Stimulated activated naive B cell treated with anti-CD40 and anti-IgM and Interleukin-4, amounts not matched to agents 10 μg/mL and 1 μg/mL and 100 μg/mL, for 72 hours (primary cell): ENCODE measurements around the gene LRCH1.

ENCODE experiments used
- ATAC-seq, 2 donors: fragments of 150-1000 bp; cut with Tn5 transposase; replicated peaks; 2 replicates each; pipeline ENCODE4 v1.10.0; 2021; ENCODE audit warnings: moderate library complexity in 1 of 2
- DNase-seq: peaks from one replicate; pipeline ENCODE4 v3.0.0; 2021
- H3K27ac Mint-ChIP-seq: one replicate; pipeline ENCODE4 v1.8.0; 2022; ENCODE audit warnings: mild to moderate bottlenecking, mixed read lengths
- H3K27me3 Mint-ChIP-seq, 2 donors: one replicate each; pipeline ENCODE4 v1.8.0; 2022; ENCODE audit warnings: mixed read lengths in 2 of 2
- H3K36me3 Mint-ChIP-seq, 2 donors: one replicate each; pipeline ENCODE4 v1.8.0; 2022; ENCODE audit warnings: mixed read lengths in 2 of 2, mild to moderate bottlenecking in 1 of 2
- H3K4me1 Mint-ChIP-seq, 2 donors: one replicate each; pipeline ENCODE4 v1.8.0; 2022; ENCODE audit warnings: mixed read lengths in 2 of 2, mild to moderate bottlenecking in 1 of 2
- H3K4me3 Mint-ChIP-seq, 2 donors: one replicate each; pipeline ENCODE4 v1.8.0; 2022; ENCODE audit warnings: mild to moderate bottlenecking in 2 of 2, mixed read lengths in 2 of 2, moderate library complexity in 1 of 2
- H3K9me3 Mint-ChIP-seq, 2 donors: one replicate each; pipeline ENCODE4 v1.8.0; 2022; ENCODE audit warnings: mixed read lengths in 2 of 2, mild to moderate bottlenecking in 1 of 2

The LRCH1 gene

GRCh38 chr13:46662690-46663089, 109.7 kb downstream of the LRCH1 start:
- Mint-ChIP-seq H3K36me3 (peaks cover 8 to 18% of the 10 kb centered on the region in 2 donors), H3K4me1 (peaks cover 33 to 66% of the 10 kb centered on the region in 2 donors), H3K27me3 (no peaks in the 10 kb centered on the region), H3K4me3 (no peak overlapping the region), H3K27ac (no peak overlapping the region), H3K9me3 (peaks cover 0 to 4% of the 10 kb centered on the region in 2 donors)
- DNase-seq = no peak
- ATAC-seq = peak; percentile 53 to 70

GRCh38 chr13:46663206-46664037, 110.5 kb downstream of the LRCH1 start:
- Mint-ChIP-seq H3K27ac (peak overlapping the region; percentile 49), H3K4me1 (peaks cover 34 to 66% of the 10 kb centered on the region in 2 donors), H3K36me3 (peaks cover 8 to 18% of the 10 kb centered on the region in 2 donors), H3K4me3 (no peak overlapping the region), H3K9me3 (peaks cover 0 to 4% of the 10 kb centered on the region in 2 donors), H3K27me3 (no peaks in the 10 kb centered on the region)
- ATAC-seq = no peak
- DNase-seq = no peak

GRCh38 chr13:46664195-46664594, 111.2 kb downstream of the LRCH1 start:
- DNase-seq (no peak), ATAC-seq (no peak)
- H3K27me3 Mint-ChIP-seq = no peaks in the 10 kb centered on the region
- H3K9me3 Mint-ChIP-seq = peaks cover 0 to 4% of the 10 kb centered on the region in 2 donors
- H3K4me3 Mint-ChIP-seq = no peak overlapping the region
- no peak overlapping the region for H3K27ac Mint-ChIP-seq
- H3K36me3 Mint-ChIP-seq = peaks cover 7 to 22% of the 10 kb centered on the region in 2 donors
- H3K4me1 Mint-ChIP-seq = peaks cover 39 to 73% of the 10 kb centered on the region in 2 donors

- H3K9me3 Mint-ChIP-seq = peaks cover 0 to 4% of the 10 kb centered on the region in 2 donors
- ATAC-seq = no peak
- DNase-seq = no peak
- peaks cover 40 to 80% of the 10 kb centered on the region in 2 donors for H3K4me1 Mint-ChIP-seq
- H3K27me3 Mint-ChIP-seq = no peaks in the 10 kb centered on the region
- H3K36me3 Mint-ChIP-seq = peaks cover 4 to 22% of the 10 kb centered on the region in 2 donors
- no peak overlapping the region for H3K4me3 Mint-ChIP-seq
- H3K27ac Mint-ChIP-seq = peak overlapping the region; percentile 91
Measured at GRCh38 chr13:46665248-46665632, 112.3 kb downstream of the LRCH1 start.

- H3K4me1 Mint-ChIP-seq = peaks cover 36 to 73% of the 10 kb centered on the region in 2 donors
- DNase-seq = no peak
- ATAC-seq = no peak
- no peaks in the 10 kb centered on the region for H3K9me3 Mint-ChIP-seq
- peak overlapping the region; percentile 91 for H3K27ac Mint-ChIP-seq
- peaks cover 2 to 19% of the 10 kb centered on the region in 2 donors for H3K36me3 Mint-ChIP-seq
- no peaks in the 10 kb centered on the region for H3K27me3 Mint-ChIP-seq
- H3K4me3 Mint-ChIP-seq = no peak overlapping the region
Measured at GRCh38 chr13:46665633-46666482, 112.9 kb downstream of the LRCH1 start.

- H3K27me3 Mint-ChIP-seq = no peaks in the 10 kb centered on the region
- DNase-seq (no peak), ATAC-seq (peak; percentile 37 to 38)
- peak overlapping the region; percentile 90 for H3K27ac Mint-ChIP-seq
- peaks cover 8 to 25% of the 10 kb centered on the region in 2 donors for H3K36me3 Mint-ChIP-seq
- peaks cover 42 to 66% of the 10 kb centered on the region in 2 donors for H3K4me1 Mint-ChIP-seq
- no peaks in the 10 kb centered on the region for H3K9me3 Mint-ChIP-seq
- H3K4me3 Mint-ChIP-seq = peak overlapping the region; percentile 56 to 65
Measured at GRCh38 chr13:46666727-46667456, 113.9 kb downstream of the LRCH1 start.

- peaks cover 39 to 66% of the 10 kb centered on the region in 2 donors for H3K4me1 Mint-ChIP-seq
- H3K36me3 Mint-ChIP-seq = peaks cover 12 to 33% of the 10 kb centered on the region in 2 donors
- no peaks in the 10 kb centered on the region for H3K27me3 Mint-ChIP-seq
- DNase-seq = no peak
- H3K27ac Mint-ChIP-seq = peak overlapping the region; percentile 73
- H3K9me3 Mint-ChIP-seq = no peaks in the 10 kb centered on the region
- H3K4me3 Mint-ChIP-seq = peak overlapping the region; percentile 74 to 79
- peak; percentile 73 to 77 for ATAC-seq
Measured at GRCh38 chr13:46667687-46668281, 114.8 kb downstream of the LRCH1 start.

- Mint-ChIP-seq H3K27ac (peak overlapping the region; percentile 73), H3K27me3 (no peaks in the 10 kb centered on the region), H3K36me3 (peaks cover 12 to 30% of the 10 kb centered on the region in 2 donors), H3K4me1 (peaks cover 38 to 66% of the 10 kb centered on the region in 2 donors), H3K4me3 (peak overlapping the region; percentile 74 to 79), H3K9me3 (no peaks in the 10 kb centered on the region)
- no peak for DNase-seq
- ATAC-seq = peak; percentile 39 to 52
Measured at GRCh38 chr13:46668302-46668720, 115.3 kb downstream of the LRCH1 start.

GRCh38 chr13:46668931-46669525, 116.1 kb downstream of the LRCH1 start:
- H3K9me3 Mint-ChIP-seq = no peaks in the 10 kb centered on the region
- H3K4me1 Mint-ChIP-seq = peaks cover 36 to 65% of the 10 kb centered on the region in 2 donors
- H3K27ac Mint-ChIP-seq = peak overlapping the region; percentile 76
- H3K27me3 Mint-ChIP-seq = no peaks in the 10 kb centered on the region
- DNase-seq (no peak), ATAC-seq (no peak)
- peak overlapping the region; percentile 68 to 69 for H3K4me3 Mint-ChIP-seq
- peaks cover 12 to 29% of the 10 kb centered on the region in 2 donors for H3K36me3 Mint-ChIP-seq

- Mint-ChIP-seq H3K4me3 (no peak overlapping the region), H3K36me3 (peaks cover 17 to 35% of the 10 kb centered on the region in 2 donors), H3K27ac (no peak overlapping the region), H3K9me3 (no peaks in the 10 kb centered on the region), H3K27me3 (no peaks in the 10 kb centered on the region), H3K4me1 (peaks cover 27 to 66% of the 10 kb centered on the region in 2 donors)
- DNase-seq (no peak), ATAC-seq (no peak)
Measured at GRCh38 chr13:46672338-46673090, 119.5 kb downstream of the LRCH1 start.

- peaks cover 15 to 24% of the 10 kb centered on the region in 2 donors for H3K36me3 Mint-ChIP-seq
- no peak for ATAC-seq
- H3K27me3 Mint-ChIP-seq = no peaks in the 10 kb centered on the region
- no peak overlapping the region for H3K4me3 Mint-ChIP-seq
- H3K27ac Mint-ChIP-seq = no peak overlapping the region
- H3K9me3 Mint-ChIP-seq = no peaks in the 10 kb centered on the region
- DNase-seq = no peak
- peaks cover 18 to 42% of the 10 kb centered on the region in 2 donors for H3K4me1 Mint-ChIP-seq
Measured at GRCh38 chr13:46675016-46675415, 122.0 kb downstream of the LRCH1 start.

GRCh38 chr13:46676378-46676725, 123.4 kb downstream of the LRCH1 start:
- Mint-ChIP-seq H3K9me3 (no peaks in the 10 kb centered on the region), H3K4me1 (peaks cover 12 to 42% of the 10 kb centered on the region in 2 donors), H3K36me3 (peaks cover 12 to 17% of the 10 kb centered on the region in 2 donors), H3K27me3 (no peaks in the 10 kb centered on the region), H3K4me3 (no peak overlapping the region), H3K27ac (no peak overlapping the region)
- DNase-seq = no peak
- no peak for ATAC-seq
